Activated CD8-positive, alpha-beta T cell treated with anti-CD3 and anti-CD28 coated beads for 36 hours (primary cell): Measurements from ENCODE around the gene DEGS2. TPM values are rescaled to one million over a fixed set of nuclear protein-coding genes. Genes with fewer than 3 reads are reported as not detected.

Source experiments
- ATAC-seq: fragments of 200-7000 bp; cut with Tn5 transposase; one replicate; pipeline ENCODE4 v1.10.0; 2021; ENCODE audit warnings: mild to moderate bottlenecking, moderate library complexity
- CTCF ChIA-PET: fragments of 350-600 bp; sonication (Branson Sonifier 250); formaldehyde crosslinking; loops from one replicate; lab custom pipeline; 2021; ENCODE audit warnings: antibody characterized with exemption; lab: Charles Lee
- POLR2A ChIA-PET: fragments of 350-600 bp; sonication (Branson Sonifier 250); formaldehyde crosslinking; loops from one replicate; lab custom pipeline; 2021; ENCODE audit warnings: antibody characterized with exemption; lab: Charles Lee
- DNase-seq: peaks from one replicate; pipeline ENCODE4 v3.0.0-alpha.2; 2020
- H3K27ac Mint-ChIP-seq: one replicate; pipeline ENCODE4 v1.8.0; 2021; ENCODE audit warnings: mild to moderate bottlenecking, mixed read lengths
- H3K27me3 Mint-ChIP-seq: one replicate; pipeline ENCODE4 v1.8.0; 2021; ENCODE audit warnings: mixed read lengths
- H3K36me3 Mint-ChIP-seq: one replicate; pipeline ENCODE4 v1.8.0; 2021; ENCODE audit warnings: low read depth, mixed read lengths
- H3K4me1 Mint-ChIP-seq: one replicate; pipeline ENCODE4 v1.8.0; 2021; ENCODE audit warnings: low read depth, mixed read lengths
- H3K4me3 Mint-ChIP-seq: one replicate; pipeline ENCODE4 v1.8.0; 2021; ENCODE audit warnings: mild to moderate bottlenecking, moderate library complexity, mixed read lengths
- H3K9me3 Mint-ChIP-seq: one replicate; pipeline ENCODE4 v1.8.0; 2021; ENCODE audit warnings: mixed read lengths
- intact Hi-C: fragments of 100-400 bp; cut with micrococcal nuclease; formaldehyde crosslinking; loops from one replicate; pipeline ENCODE4 v1.10.0; 2022
- total RNA-seq, 2 experiments: library from RNA; stranded (reverse); gene quantifications; one replicate each; pipeline ENCODE4 v1.2.3, GENCODE V29; 2021
- TF ChIP-seq, protein P1 (sequence below): fragments of 200-600 bp; IDR thresholded peaks from one replicate; pipeline ENCODE4 v1.8.0; 2022; ENCODE audit warnings: antibody characterized with exemption, mild to moderate bottlenecking

Gene DEGS2
- total RNA-seq, 2 experiments from 2014 or later, result 2.6 to 3.1 TPM

GRCh38 chr14:100193417-100194357 is 34.2 kb upstream of the DEGS2 start:
- H3K27ac Mint-ChIP-seq, result peak overlapping the region; percentile 94
- TF ChIP-seq, protein P1, sequence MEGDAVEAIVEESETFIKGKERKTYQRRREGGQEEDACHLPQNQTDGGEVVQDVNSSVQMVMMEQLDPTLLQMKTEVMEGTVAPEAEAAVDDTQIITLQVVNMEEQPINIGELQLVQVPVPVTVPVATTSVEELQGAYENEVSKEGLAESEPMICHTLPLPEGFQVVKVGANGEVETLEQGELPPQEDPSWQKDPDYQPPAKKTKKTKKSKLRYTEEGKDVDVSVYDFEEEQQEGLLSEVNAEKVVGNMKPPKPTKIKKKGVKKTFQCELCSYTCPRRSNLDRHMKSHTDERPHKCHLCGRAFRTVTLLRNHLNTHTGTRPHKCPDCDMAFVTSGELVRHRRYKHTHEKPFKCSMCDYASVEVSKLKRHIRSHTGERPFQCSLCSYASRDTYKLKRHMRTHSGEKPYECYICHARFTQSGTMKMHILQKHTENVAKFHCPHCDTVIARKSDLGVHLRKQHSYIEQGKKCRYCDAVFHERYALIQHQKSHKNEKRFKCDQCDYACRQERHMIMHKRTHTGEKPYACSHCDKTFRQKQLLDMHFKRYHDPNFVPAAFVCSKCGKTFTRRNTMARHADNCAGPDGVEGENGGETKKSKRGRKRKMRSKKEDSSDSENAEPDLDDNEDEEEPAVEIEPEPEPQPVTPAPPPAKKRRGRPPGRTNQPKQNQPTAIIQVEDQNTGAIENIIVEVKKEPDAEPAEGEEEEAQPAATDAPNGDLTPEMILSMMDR, result no peak
- peaks cover 11% of the 10 kb centered on the region for H3K4me1 Mint-ChIP-seq
- intact Hi-C loops, result loop anchor here (5.0 kb wide), 2 partner anchors 126 to 211 kb away; partner anchors contain the start of gene EVL
- no peaks in the 10 kb centered on the region for H3K27me3 Mint-ChIP-seq
- DNase-seq (peak; percentile 40), ATAC-seq (peak; percentile 8)
- H3K9me3 Mint-ChIP-seq, result no peaks in the 10 kb centered on the region
- POLR2A ChIA-PET, result interaction anchor here (0.5 to 2.4 kb wide), 12 partner anchors 10 to 419 kb away, joined by 3 to 6 read pairs (median 3); partner anchors contain the start of gene EVL
- CTCF ChIA-PET, result interaction anchor here (0.6 to 4.6 kb wide), 73 partner anchors 8 to 263 kb away, joined by 3 to 42 read pairs (median 5); partner anchors contain the start of genes DEGS2 and EVL
- H3K4me3 Mint-ChIP-seq, result peak overlapping the region; percentile 69
- no peaks in the 10 kb centered on the region for H3K36me3 Mint-ChIP-seq

DNA sequence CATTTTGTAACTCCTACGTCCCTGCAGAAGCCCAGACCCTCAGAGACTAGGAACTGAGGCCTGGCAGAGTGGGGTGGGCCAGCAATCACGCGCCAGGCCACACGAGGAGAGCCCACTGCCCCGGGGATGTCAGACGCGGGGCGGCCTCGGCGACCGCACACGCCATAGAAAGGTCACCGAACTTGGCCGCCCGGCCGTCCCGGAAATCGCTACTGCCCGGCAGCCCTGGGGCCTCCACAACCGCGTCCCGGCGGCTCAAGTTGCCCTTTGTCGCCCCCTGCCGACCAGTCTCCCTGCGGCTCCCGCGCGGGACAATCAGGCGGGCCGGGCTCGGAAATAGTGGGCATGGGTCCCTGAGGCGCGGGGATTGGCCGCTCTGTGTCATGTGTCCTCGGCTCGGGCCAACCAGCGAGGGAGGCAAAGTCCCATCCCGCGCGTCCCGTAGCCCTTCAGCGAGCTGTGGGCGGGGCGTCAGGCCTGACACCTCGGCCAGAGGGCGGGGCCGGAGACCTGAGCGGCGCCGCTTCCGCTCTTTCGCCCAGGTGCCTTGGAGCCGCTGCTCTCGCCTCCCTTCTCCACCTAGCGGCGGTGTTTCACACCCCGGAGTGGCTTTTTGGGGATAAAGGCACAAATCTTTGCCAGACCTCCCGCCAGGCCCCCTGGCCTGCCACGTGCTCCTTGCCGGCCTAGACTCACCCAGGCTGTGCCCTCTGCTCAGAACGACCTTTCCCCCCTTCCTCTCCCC is 33.4 kb upstream of the DEGS2 start:
- peaks cover 11% of the 10 kb centered on the region for H3K4me1 Mint-ChIP-seq
- peak overlapping the region; percentile 69 for H3K4me3 Mint-ChIP-seq
- no peaks in the 10 kb centered on the region for H3K27me3 Mint-ChIP-seq
- ChIA-PET POLR2A (interaction anchor here (0.6 to 2.4 kb wide), 9 partner anchors 9 to 199 kb away, joined by 3 to 6 read pairs (median 4); partner anchors contain the start of gene EVL), CTCF (interaction anchor here (0.6 to 4.6 kb wide), 77 partner anchors 8 to 262 kb away, joined by 3 to 42 read pairs (median 5); partner anchors contain the start of genes DEGS2 and EVL)
- intact Hi-C loops, result loop anchor here (5.0 kb wide), 2 partner anchors 126 to 211 kb away; partner anchors contain the start of gene EVL
- peak overlapping the region; percentile 94 for H3K27ac Mint-ChIP-seq
- TF ChIP-seq, protein P1, result peak; percentile 84
- no peaks in the 10 kb centered on the region for H3K9me3 Mint-ChIP-seq
- DNase-seq (peak; percentile 100), ATAC-seq (peak; percentile 99)
- H3K36me3 Mint-ChIP-seq, result no peaks in the 10 kb centered on the region

- POLR2A ChIA-PET, result interaction anchor here (1.1 to 2.4 kb wide), 5 partner anchors 11 to 126 kb away, joined by 3 to 6 read pairs (median 4); partner anchors contain the start of gene EVL
- peak overlapping the region; percentile 83 for H3K27ac Mint-ChIP-seq
- peak overlapping the region; percentile 69 for H3K4me3 Mint-ChIP-seq
- H3K36me3 Mint-ChIP-seq, result no peaks in the 10 kb centered on the region
- no peak for ATAC-seq
- CTCF ChIA-PET, result interaction anchor here (0.9 to 4.6 kb wide), 62 partner anchors 8 to 223 kb away, joined by 3 to 42 read pairs (median 5); partner anchors contain the start of genes DEGS2 and EVL
- H3K27me3 Mint-ChIP-seq, result no peaks in the 10 kb centered on the region
- TF ChIP-seq, protein P1, result no peak
- DNase-seq, result peak; percentile 22
- intact Hi-C loops, result loop anchor here (5.0 kb wide), 2 partner anchors 125 to 210 kb away; partner anchors contain the start of gene EVL
- H3K4me1 Mint-ChIP-seq, result peaks cover 11% of the 10 kb centered on the region
- H3K9me3 Mint-ChIP-seq, result no peaks in the 10 kb centered on the region
Measured at GRCh38 chr14:100192250-100192671, 32.8 kb upstream of the DEGS2 start.

GRCh38 chr14:100191584-100192249 is 32.3 kb upstream of the DEGS2 start:
- no peak for DNase-seq
- no peak for ATAC-seq
- Mint-ChIP-seq H3K9me3 (no peaks in the 10 kb centered on the region), H3K4me1 (peaks cover 11% of the 10 kb centered on the region), H3K4me3 (no peak overlapping the region), H3K27ac (peak overlapping the region; percentile 83), H3K27me3 (no peaks in the 10 kb centered on the region), H3K36me3 (no peaks in the 10 kb centered on the region)
- intact Hi-C loops, result loop anchor here (5.0 kb wide), 2 partner anchors 124 to 209 kb away; partner anchors contain the start of gene EVL
- ChIA-PET CTCF (interaction anchor here (0.9 to 4.6 kb wide), 28 partner anchors 9 to 209 kb away, joined by 3 to 42 read pairs (median 8); partner anchors contain the start of gene EVL), POLR2A (interaction anchor here (2.4 kb wide), 1 partner anchor 21 kb away, joined by 6 read pairs; no protein-coding TSS in a partner anchor)
- TF ChIP-seq, protein P1, result no peak
